GM23338 (cell line): ENCODE data around the gene TMCC1.

Experiments used
- CREB1 ChIP-seq: fragments of 250-450 bp; sonication (Bioruptor Pico); IDR thresholded peaks from 2 replicates; pipeline ENCODE4 v1.5.0; 2020; ENCODE audit warnings: low read depth, mild to moderate bottlenecking, moderate library complexity
- CTCF ChIP-seq, 2 experiments: fragments of 200-600 bp in 1 of 2; sonication (generic) in 1 of 2; conservative IDR thresholded peaks; 2 replicates each; pipeline versions ENCODE4 v1.5.1 to v1.6.1; 2016 to 2017; ENCODE audit warnings: antibody characterized with exemption in 2 of 2, low read depth in 2 of 2, mild to moderate bottlenecking in 2 of 2, moderate library complexity in 1 of 2
- ETS1 ChIP-seq: IDR thresholded peaks from 2 replicates; pipeline ENCODE4 v1.6.1; 2016; ENCODE audit warnings: antibody characterized with exemption
- EZH2 ChIP-seq: fragments of 200-600 bp; sonication (generic); IDR thresholded peaks from one replicate; pipeline ENCODE4 v1.8.0; 2017; ENCODE audit warnings: antibody characterized with exemption, mild to moderate bottlenecking, low read depth; ENCODE audit not compliant: unreplicated experiment
- EZH2phosphoT487 ChIP-seq: fragments of 200-600 bp; sonication (generic); IDR thresholded peaks from one replicate; pipeline ENCODE4 v1.8.1; 2018; ENCODE audit warnings: antibody characterized with exemption; ENCODE audit not compliant: unreplicated experiment
- JUNB ChIP-seq: IDR thresholded peaks from one replicate; pipeline ENCODE4 v1.6.1; 2016; ENCODE audit warnings: antibody characterized with exemption; ENCODE audit not compliant: unreplicated experiment
- NANOG ChIP-seq: IDR thresholded peaks from 2 replicates; pipeline ENCODE4 v1.6.1; 2016; ENCODE audit warnings: antibody characterized with exemption, borderline replicate concordance
- POLR2AphosphoS5 ChIP-seq: IDR thresholded peaks from 2 replicates; pipeline ENCODE4 v1.6.1; 2016; ENCODE audit warnings: antibody characterized with exemption, low read depth
- REST ChIP-seq: IDR thresholded peaks from one replicate; pipeline ENCODE4 v1.6.1; 2018; ENCODE audit warnings: antibody characterized with exemption; ENCODE audit not compliant: unreplicated experiment
- STAT1 ChIP-seq: IDR thresholded peaks from one replicate; pipeline ENCODE4 v1.6.1; 2016; ENCODE audit warnings: antibody characterized with exemption; ENCODE audit not compliant: unreplicated experiment
- ZNF114 ChIP-seq: fragments of 250-450 bp; sonication (Bioruptor Pico); IDR thresholded peaks from 2 replicates; pipeline ENCODE4 v1.5.0; 2020; ENCODE audit warnings: mild to moderate bottlenecking, moderate library complexity
- ZNF331 ChIP-seq: fragments of 250-450 bp; sonication (Bioruptor Pico); IDR thresholded peaks from 2 replicates; pipeline ENCODE4 v1.5.0; 2020; ENCODE audit warnings: low read depth, mild to moderate bottlenecking, moderate library complexity

- TF ChIP-seq CTCF (conservative IDR thresholded peaks at IDR 0.05; ENCODE audit: low read depth in 2 of 2), result no peak
- no peak for TF ChIP-seq CREB1
- TF ChIP-seq JUNB, result no peak
- no peak for TF ChIP-seq POLR2AphosphoS5
- TF ChIP-seq REST, result no peak
- TF ChIP-seq EZH2, result no peak
- no peak for TF ChIP-seq ZNF114 (CRISPR knock-in tag)
- TF ChIP-seq NANOG, result no peak
- TF ChIP-seq STAT1, result no peak
- TF ChIP-seq EZH2phosphoT487, result no peak
- no peak for TF ChIP-seq ETS1
- TF ChIP-seq ZNF331, result no peak
These were observed 269.9 kb downstream of the TMCC1 start for GRCh38 chr3:129623447-129624118.
